DMS 273 (cell line): ENCODE measurements around the gene KAZN.
A peak's percentile ranks its signal among the peaks of the same experiment; 100 is the strongest.

Experiments
- DNase-seq: peaks from one replicate; lab custom pipeline; 2025; ENCODE audit not compliant: unreplicated experiment; lab: John Stamatoyannopoulos, UW

The KAZN gene

DNA sequence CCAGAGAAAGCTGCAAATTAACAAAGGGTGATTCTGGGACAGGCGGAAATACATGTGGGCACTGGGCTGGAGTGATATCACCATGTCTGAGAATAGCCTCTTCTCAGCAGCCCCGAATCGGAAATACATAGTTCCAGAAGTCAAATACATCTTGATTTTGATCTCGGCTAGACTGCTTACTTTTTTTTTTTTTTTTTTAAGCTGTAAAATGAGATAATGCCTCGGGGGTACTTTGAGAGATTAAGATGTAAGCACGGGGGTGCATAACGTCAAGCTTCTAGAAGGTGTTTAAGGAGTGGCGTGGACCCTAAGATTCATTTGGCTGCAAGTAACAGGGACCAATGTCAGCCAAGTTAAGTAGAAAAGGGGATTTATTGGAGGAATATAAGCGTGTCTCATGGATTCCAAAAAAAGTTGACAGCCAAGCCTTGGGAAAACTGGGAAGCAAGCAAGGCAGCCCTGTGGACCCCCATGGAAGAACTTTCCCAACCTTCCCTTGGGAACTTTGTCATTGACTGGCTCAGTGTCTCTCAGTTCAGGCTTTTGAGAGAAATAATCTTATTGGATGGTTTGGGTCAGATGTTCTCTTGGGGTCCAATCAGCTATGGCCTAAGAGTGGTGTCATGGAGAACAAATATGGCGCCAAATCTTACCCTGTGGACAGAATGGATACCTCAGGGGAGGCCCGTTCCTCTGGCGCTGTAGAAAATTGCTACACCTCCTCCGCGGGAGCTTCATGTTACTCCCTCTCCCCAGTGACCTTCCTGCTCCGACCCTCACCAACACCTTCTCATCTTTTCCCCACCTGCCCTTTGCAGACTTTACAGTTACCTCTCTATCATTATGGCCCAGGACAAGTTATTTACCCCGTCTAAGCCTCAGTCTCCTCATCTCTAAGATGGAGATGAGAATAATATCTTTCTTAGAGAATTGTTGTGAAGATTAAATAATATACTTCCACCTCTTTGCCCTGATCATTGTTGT, 186.6 kb downstream of the KAZN start:
- no peak for DNase-seq

DNA sequence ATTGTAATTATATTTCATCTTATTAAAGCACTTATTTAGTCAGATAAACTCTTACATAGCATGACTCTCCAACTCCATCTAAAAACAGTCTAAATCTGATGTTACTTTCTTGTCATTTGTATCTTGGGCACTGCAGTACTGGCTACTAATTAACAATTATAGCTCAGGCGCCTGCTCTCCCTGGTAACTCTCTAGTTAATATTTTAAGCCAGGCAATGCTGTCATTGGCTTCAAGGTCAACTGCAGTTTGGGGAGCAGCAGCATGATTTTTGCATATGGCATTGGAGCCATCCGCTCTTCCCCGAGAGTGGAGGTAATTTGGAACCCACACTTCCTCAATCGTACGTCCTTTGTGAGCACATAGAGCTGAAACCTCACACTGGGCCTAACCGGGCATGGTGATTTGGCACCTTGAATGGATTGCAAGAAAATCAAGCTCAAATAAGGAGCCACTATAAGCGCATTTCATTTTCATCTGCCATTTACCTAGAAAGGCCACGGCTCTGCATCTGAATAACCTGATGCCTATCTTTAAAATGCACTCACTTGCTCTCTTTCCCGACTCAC, 187.7 kb downstream of the KAZN start:
- DNase-seq = no peak

DNA sequence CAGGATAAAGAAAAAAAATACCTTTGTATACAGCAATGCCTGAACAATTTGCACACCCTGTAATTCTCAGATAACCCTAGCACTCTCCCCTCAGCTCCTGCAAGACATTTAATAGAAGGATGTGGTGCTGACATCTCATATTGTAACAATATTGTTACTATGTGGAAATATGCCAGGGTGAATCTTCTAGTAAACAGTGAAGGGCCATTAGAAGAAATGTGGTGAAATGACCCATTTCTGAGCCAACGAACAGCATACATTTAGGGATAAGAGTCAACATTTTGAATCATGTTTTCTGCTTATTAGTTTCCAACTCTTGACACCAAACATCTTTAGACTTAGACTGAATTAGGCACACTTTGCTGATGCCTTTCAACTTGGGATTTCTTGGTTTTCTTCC, 188.2 kb downstream of the KAZN start:
- no peak for DNase-seq

DNA sequence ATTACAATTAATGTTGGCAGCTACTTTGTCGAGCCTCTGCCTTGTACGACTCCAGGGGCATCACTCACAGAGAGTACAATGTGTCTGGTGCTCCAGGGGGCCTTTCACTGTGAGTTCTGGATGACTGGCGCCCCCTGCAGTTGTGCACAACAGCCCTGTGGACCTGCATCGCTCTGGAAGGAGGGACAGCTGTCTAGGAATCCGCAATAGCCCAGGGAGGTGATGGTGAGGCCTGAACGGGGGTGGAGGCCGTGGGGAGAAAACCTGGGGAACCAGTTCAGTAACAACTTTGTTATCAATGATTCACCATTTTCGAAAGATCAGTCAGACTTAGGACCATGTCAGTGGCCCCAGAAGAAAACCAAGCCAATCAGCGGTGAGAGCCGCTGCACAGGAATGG, 189.1 kb downstream of the KAZN start:
- DNase-seq = no peak

DNA sequence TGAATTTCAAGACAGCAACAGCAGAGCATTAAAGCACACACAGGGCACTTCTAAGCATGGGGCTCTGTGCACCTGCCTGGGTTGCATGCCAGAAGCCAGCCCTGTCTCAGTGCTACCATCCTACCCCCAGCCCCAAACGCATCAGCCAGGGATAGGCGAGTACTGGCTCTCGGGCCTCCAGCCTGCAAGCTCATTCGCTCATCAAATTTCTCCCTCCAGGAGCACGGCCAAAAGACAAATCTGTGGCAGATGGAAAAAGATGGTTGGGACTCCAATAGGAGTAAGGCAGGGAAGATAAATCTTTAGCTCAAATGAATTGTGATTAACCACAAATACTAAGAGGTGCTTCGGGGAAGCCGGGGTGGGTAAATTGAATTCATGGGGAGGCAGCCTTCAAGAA, 189.6 kb downstream of the KAZN start:
- peak; percentile 39 for DNase-seq

DNA sequence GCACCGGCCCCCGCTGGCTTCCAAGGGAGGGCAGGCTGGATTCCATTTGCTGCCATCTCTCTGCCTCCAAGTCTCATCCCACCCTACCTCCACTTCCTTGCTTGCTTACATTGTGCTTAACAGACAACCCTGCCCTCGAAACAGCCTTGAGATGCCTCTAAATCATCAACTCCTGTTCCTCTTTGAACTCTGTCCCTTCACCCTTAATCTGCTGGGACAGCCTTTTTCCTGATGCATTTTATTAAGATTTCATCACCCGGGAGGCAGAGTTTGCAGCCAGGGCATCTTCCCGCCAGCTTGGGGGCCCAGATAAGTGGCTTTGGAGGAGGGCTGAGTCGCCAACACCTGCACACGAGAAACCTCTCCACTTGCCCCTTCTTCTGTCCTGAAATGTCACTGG, 192.5 kb downstream of the KAZN start:
- no peak for DNase-seq

DNA sequence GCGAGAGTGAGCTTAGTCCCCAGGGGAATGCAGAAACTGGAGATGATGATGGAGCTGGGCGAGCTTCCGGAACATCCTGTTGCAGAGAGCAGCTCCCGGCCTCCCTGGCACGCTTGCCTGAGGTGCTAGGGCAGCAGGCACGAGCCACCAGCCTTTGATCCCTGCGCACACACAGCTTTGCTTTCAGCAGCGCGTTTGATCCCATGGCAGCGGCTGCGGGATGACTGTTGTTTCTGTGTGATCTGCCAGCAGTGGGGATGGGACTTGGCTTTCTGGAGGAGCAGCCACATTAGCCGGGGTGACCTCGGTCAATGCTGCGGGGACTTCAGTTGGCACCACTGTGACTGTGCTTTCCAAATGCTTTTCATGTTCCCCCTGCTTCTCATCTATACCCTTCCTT, 193.2 kb downstream of the KAZN start:
- DNase-seq = no peak

DNA sequence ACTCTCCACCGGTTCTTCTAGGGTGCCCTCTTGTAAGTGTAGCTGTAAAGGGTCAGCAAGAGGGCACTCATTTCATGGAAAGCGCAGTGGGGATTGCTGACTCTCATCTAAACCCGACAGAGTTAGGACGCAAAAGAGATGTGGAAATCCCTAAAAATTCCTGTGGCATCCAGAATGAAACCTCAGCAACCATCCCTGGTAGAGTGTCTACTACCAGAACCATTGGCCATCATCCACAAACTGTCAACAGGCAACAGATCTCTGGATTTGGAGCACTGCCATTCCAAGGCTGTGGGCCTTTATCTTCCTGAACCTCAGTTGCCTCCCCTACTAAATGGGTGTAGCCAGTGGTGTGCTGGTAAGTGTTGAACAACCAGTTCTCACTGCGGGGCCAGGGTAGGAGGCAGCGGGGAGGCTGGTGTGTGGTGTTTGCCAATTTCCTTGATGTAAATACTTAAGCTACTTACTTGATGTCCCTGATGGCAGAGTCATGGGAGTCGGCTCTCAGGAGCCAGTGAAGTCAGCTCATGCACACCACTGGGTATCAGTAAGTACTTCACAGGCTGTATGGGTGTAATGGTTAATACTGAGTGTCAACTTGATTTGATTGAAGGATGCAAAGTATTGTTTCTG, 195.8 kb downstream of the KAZN start:
- no peak for DNase-seq

DNA sequence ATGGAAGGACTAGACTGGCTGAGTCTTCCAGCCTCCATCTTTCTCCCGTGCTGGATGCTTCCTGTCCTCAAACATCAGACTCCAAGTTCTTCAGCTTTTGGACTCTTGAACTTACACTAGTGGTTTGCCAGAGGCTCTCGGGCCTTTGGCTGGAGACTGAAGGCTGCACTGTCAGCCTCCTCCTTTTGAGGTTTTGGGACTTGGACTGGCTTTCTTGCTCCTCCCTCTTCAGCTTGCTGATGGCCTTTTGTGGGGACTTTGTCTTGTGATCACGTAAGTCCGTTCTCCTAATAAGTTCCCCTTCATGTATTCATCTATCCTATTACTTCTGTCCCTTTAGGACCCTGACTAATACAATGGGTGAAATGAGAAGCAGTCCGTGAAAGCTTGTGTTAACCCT, 196.4 kb downstream of the KAZN start:
- DNase-seq = no peak

DNA sequence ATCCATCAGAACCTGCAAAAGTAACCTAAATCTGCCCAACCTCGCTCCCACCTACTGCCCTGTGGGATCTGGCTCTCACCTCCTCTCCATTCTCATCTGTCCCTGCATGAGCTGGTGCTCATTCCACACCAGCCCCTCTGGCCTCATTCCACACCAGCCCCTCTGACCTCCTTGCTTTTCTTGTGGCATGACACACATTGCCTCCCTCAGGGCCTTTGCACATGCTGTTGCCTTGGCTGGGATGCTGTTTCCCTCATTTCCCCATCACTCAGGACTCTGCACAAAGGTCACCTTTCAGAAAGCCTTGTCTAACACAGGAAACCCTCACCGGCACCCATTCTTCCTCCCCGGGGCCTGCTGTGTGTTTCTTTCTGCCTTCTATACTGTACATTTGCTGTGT, 197.1 kb downstream of the KAZN start:
- DNase-seq = no peak

DNA sequence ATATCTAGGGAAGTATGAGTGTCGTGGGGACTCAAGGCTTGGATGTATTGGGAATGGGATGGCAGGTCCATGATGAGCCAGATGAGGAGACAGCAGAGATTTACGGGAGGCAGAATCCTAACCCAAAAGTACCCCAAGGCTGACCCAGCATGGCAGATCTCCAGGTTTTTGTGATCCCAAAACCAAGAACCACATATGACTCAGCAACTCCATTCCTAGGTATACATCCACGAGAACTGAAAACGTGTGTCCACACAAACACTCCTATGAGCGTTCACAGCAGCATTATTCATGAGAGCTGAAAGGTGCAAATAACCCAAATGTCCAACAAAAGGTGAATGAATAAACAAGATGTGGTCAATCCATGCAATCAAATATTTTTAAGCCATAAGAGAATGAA, 201.5 kb downstream of the KAZN start:
- DNase-seq = no peak

DNA sequence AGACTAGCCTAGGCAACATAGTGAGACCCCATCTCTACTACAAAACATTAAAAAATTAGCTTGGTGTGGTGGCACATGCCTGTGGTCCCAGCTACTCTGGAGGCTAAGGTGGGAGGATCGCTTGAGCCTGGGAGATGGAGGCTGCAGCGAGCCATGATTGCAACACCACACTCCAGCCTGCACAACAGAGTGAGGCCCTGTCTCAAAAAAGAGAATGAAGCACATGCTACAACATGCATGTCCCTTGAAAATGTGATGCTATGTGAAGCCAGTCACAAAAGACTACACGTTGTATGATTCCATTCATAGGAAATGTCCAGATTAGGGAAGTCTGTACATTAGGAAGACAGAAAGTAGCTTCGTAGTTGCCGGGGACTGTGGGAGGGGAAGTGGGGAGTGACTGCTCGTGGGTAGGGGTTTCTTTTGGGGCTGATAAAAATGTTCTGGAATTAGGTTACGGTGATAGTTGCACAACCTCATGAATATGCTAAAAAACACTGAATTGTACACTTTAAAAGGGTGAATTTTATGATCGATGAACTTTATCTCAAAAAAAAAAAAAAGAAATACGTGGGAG, 202.1 kb downstream of the KAZN start:
- DNase-seq = no peak

DNA sequence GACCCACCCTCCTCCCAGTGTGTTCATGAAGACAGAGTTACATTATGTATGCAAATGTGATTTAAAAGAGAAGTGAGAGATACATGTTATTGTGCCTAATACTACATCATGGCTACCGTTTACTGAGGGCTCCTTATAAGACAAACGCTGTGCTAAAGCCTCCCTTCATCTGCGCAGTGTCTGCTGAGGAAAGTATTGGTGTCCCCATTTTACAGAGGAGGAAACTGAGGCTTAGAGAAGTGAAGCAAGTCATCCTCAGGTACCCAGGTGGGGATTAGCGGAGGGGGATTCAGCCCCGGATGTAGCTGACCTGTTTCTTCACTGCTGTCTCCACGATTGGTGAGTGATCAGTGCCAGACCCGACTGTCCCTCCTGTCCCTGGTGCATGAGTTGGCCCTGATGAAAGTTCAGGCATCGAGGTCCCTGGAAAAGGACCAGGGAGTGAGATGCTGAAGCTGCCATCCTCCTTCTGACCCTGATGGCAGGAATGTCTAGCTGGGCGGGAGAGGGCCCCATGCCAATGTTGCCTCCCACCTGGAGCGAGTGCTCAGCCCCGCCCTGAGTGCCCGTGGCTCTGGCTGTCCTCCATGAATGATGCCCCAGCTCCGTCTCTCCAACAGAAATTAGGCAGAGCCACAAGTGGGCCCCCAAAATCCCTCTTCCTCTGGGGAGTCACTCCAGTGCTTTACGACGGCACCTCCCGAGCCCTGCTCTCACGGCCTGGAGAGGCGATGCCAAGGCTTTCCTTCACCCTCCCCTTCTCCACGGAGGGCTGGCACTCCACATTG, 204.7 kb downstream of the KAZN start:
- no peak for DNase-seq

DNA sequence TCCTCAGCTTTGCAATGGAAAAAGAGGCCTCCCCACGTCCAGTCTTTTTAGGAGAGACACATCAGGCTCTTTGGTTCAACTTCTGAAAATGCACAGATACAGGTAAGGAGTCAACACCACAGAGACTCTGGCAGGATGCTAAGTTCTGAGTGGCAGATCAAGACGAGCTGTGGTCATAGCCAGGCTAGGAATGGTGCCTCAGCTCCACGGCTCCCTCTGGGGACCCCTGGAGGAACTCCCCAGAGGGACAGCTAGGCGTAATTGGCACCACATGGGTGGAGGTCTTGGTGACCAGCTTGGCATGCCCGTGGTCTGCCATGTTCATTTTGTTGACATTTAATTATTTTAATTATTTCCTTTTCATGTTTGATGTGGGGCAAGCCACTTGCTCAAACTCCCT, 206.1 kb downstream of the KAZN start:
- peak; percentile 8 for DNase-seq

DNA sequence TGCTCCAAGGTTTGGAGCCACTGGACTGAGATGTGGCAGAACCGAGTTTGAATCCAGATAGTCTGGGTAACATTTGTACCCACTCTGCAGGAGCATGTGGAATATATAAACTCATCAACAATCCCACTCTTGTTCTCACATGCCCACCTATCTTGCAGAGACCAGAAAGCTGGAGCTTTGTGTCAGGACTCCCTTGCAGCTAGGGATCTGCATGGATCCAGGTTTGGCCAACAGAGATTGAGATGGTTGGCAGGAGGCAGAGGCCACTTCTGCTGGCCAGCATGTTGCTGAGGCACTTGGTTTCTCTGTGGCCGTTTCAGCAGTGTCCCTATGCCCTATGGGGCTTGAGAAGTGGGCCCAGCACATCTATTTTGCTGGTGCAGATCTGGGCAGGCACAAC, 208.3 kb downstream of the KAZN start:
- DNase-seq = no peak

DNA sequence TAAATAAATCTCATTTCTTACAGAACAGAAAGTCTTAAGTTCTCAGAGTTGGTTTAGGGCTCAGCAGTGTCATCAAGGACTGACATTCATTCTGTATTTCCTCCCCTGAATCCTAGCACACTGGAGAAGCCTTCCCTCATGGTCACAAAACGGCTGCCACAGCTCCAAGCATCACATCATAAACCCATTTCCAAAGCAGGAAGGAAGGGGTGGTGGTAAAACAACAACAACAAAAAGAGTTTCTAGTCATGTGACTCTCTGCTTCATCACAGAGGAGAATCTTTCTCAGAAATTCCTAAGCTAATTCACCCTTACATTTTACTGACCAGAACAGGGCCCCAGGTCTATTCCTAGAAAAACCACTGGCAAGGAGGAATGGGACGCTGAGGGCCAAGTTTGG, 210.3 kb downstream of the KAZN start:
- DNase-seq = no peak

DNA sequence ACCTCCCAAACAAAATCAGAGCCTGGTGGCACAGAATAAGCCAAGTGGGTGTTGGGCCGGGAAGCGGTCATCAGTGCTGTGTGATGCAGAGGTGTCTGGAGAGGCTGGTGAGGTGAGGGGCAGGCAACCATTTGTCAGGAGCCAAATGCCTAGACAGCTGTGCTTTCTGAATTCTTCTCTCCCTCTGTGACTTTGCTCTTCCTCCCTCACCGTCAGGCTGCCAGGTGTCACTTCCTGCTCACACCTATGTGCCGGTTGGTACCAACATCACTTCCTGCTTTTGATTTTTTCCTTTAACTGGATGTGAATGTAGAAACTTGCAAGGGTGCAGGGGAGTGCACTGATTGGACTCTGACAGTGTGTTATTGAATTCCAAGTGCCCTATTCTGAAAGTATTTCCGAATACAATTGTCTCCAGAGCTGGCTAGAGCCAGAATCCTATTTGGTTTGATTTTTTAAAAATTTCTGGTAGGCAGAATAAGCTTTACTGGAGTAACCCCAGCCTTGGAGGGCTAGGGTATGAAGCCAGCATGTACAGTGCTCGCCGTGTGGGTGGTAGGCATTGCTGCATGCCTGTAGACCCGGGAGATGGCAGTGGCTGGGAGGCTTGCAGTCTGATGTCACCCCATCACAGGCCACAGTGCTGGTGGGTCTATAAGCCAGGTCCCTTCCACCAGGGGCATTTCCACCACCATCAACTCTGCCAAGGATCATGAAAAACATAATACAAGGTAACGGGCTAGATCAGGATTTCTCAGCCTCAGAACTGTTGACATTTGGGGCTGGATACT, 210.9 kb downstream of the KAZN start:
- no peak for DNase-seq

DNA sequence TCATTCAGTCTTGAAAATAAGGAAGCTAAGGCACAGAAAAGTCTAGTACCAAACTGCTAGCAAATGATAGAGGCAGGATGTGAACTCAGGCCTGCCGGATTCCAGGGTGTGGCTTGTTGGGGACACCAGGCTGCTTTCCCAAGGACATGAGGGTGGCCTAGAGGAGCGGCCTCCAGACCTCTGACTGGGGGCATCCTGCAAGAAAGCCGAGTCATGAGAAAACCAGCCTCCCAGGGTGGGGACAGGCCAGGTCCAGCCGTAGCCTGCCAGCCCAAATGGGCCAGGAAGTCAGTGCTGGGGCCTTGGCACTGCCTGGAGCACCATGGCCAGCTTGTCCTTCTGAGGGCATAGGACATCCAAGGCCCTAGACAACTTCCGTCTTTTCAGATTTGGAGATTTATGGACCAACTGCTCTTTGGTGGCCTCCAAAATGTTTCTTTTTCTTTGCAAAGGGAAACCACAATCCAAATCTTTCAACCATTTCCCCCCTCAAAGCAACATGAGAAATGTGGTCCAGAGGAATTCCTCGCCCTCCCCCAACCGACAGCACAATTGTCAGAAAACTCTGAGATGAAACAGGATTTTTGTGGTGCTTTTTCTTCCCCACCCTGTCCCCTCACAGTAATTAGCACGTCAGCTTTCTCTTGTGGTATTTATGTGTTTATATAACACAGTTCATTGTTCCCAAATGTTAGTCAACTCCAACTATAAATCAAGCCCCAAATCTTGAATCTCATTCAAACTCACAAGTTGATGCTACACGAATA, 212.3 kb downstream of the KAZN start:
- no peak for DNase-seq

DNA sequence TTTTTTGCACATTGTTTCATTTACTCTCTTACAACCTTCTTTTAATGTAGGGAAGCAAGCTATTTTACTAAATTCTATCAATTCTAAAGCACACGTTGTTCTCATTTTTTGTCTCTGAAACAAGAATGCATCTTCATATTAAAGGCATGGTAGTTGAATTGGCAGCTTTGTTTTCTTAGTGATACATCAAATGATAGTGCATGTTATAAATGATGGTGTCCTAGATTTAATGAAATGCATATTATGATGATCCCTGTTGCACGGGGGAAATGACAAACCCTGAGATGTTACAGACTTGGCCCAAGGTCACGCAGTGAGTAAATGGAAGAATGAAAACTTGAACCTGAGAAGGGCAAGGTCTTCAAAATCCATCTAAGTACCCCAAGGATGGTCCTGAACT, 213.1 kb downstream of the KAZN start:
- DNase-seq = no peak

DNA sequence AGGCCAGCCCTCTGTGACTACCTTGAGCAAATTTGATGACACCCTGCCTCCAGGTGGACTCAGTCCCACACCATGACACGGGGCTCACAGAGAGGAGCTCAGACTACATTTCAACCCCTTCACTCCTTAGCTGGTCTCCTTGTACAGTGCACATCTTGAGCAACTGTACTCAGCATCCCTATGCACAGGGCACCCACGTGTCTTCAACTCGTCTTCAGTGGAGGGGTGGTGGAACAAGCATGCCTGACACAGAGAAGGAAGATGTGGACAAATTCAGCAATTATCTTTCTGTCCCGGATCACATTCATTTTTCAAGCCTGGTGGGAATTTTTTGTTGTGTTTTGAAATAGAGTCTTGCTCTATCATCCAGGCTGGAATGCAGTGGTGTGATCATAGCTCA, 213.7 kb downstream of the KAZN start:
- no peak for DNase-seq
